Lower leg skin (tissue), 4 donors: ENCODE data around the gene GLRX5. TPM values are rescaled to one million over a fixed set of nuclear protein-coding genes. Genes with fewer than 3 reads are reported as not detected.
A peak's percentile ranks its signal among the peaks of the same experiment; 100 is the strongest.

Source experiments
- DNase-seq, 2 donors: peaks; one replicate each; pipeline ENCODE4 v3.0.0-alpha.2; 2019; ENCODE audit warnings: low spot score in 2 of 2
- H3K4me3 ChIP-seq: fragments of 200-600 bp; sonication (generic); 2 replicates; pipeline ENCODE4 v1.5.1; 2017; ENCODE audit warnings: mild to moderate bottlenecking, low read depth; ENCODE audit not compliant: poor library complexity, severe bottlenecking
- CTCF ChIP-seq, 3 donors: fragments of 450-650 bp; IDR thresholded peaks; one replicate each; pipeline ENCODE4 v1.5.1; 2016; ENCODE audit warnings: antibody characterized with exemption in 3 of 3, mild to moderate bottlenecking in 3 of 3, moderate library complexity in 2 of 3
- POLR2A ChIP-seq, 2 donors: fragments of 450-650 bp; IDR thresholded peaks; one replicate each; pipeline ENCODE4 v1.6.1; 2016 to 2017; ENCODE audit warnings: antibody characterized with exemption in 2 of 2, mild to moderate bottlenecking in 1 of 2, moderate library complexity in 1 of 2
- WGBS, 2 donors: methylation state at CpG; one replicate each; pipeline ENCODE4 v1.1.5; 2018; 5-methylcytosine and 5-hydroxymethylcytosine counted together
- intact Hi-C: fragments of 100-400 bp; cut with DNase I; formaldehyde crosslinking; loops from one replicate; pipeline ENCODE4 v1.15.0; 2023; ENCODE audit warnings: low total_unique reads
- total RNA-seq, 4 donors: library from RNA; depleted of rRNA; stranded (reverse); fragments of >200 nt; gene quantifications; one replicate each; pipeline ENCODE4 v1.1.0, GENCODE V29; 2016

The GLRX5 gene
- total RNA-seq, 4 donors from 2014 or later = 26.4 to 34.6 (median 33.9) TPM

- 2% methylated on average over 10 of the region's 10 CpGs for WGBS, 2 donors
- no peak for DNase-seq
- intact Hi-C loops = no loop called here
- no peak for TF ChIP-seq POLR2A (IDR thresholded peaks at IDR 0.05)
- TF ChIP-seq CTCF (IDR thresholded peaks at IDR 0.05) = no peak
- H3K4me3 ChIP-seq = peak overlapping the region; percentile 90
Observed at GRCh38 chr14:95533391-95533821, 1.4 kb upstream of the GLRX5 start.

- peak overlapping the region; percentile 90 for H3K4me3 ChIP-seq
- no peak for TF ChIP-seq CTCF (IDR thresholded peaks at IDR 0.05)
- TF ChIP-seq POLR2A (IDR thresholded peaks at IDR 0.05) = no peak
- no peak for DNase-seq
- intact Hi-C loops = no loop called here
- 0% methylated on average over 18 of the region's 18 CpGs for WGBS, 2 donors
Observed at GRCh38 chr14:95533822-95534221, 1.0 kb upstream of the GLRX5 start.

GRCh38 chr14:95535226-95536021 lies 574 bp downstream of the GLRX5 start:
- peak overlapping the region; percentile 80 for H3K4me3 ChIP-seq
- intact Hi-C loops = no loop called here
- 0% methylated on average over 22 to 35 of the region's 52 CpGs for WGBS, 2 donors
- DNase-seq = no peak
- no peak for TF ChIP-seq CTCF (IDR thresholded peaks at IDR 0.05)
- TF ChIP-seq POLR2A (IDR thresholded peaks at IDR 0.05) = no peak

- intact Hi-C loops = no loop called here
- WGBS, 2 donors = 18 to 27% methylated on average over 4 of the region's 4 CpGs
- no peak overlapping the region for H3K4me3 ChIP-seq
- TF ChIP-seq CTCF (IDR thresholded peaks at IDR 0.05) (no peak), POLR2A (IDR thresholded peaks at IDR 0.05) (no peak)
- DNase-seq = no peak
Observed at GRCh38 chr14:95536036-95536593, 1.3 kb downstream of the GLRX5 start.

- TF ChIP-seq POLR2A (IDR thresholded peaks at IDR 0.05) (no peak), CTCF (IDR thresholded peaks at IDR 0.05) (no peak)
- WGBS, 2 donors = 66 to 74% methylated on average over 5 of the region's 5 CpGs
- no peak for DNase-seq
- intact Hi-C loops = no loop called here
- H3K4me3 ChIP-seq = no peak overlapping the region
Observed at GRCh38 chr14:95536671-95537070, 1.8 kb downstream of the GLRX5 start.
